H1 (cell line): ENCODE data around the gene TMED4.

Source experiments
- ATF2 ChIP-seq: IDR thresholded peaks from 2 replicates; pipeline ENCODE4 v1.6.1; 2012; ENCODE audit warnings: low read length, inconsistent platforms
- ATF3 ChIP-seq: IDR thresholded peaks from 2 replicates; pipeline ENCODE4 v1.6.1; 2011; ENCODE audit warnings: low read depth, mild to moderate bottlenecking, low read length; ENCODE audit not compliant: insufficient read depth
- CTCF ChIP-seq, 3 experiments: IDR thresholded peaks; 1 replicate in 2 of 3; 2 replicates in 1 of 3; pipeline versions ENCODE4 v1.5.1 to v1.6.1; 2011; ENCODE audit warnings: low read length in 3 of 3, mild to moderate bottlenecking in 3 of 3, inconsistent platforms in 2 of 3, low read depth in 1 of 3, moderate library complexity in 1 of 3; ENCODE audit not compliant: insufficient read depth in 1 of 3; ENCODE audit errors: control extremely low read depth in 1 of 3
- POLR2A ChIP-seq, 2 experiments: IDR thresholded peaks; 1 replicate in 1 of 2; 2 replicates in 1 of 2; pipeline ENCODE4 v1.6.1; 2011; ENCODE audit warnings: low read depth in 2 of 2, low read length in 2 of 2, mild to moderate bottlenecking in 2 of 2; ENCODE audit errors: control extremely low read depth in 1 of 2
- SIN3A ChIP-seq, 2 experiments: IDR thresholded peaks in 1 of 2; conservative IDR thresholded peaks in 1 of 2; 2 replicates each; pipeline ENCODE4 v1.6.1; 2011 to 2012; ENCODE audit warnings: low read length in 2 of 2, improper control_type of control experiment in 1 of 2, low read depth in 1 of 2, mild to moderate bottlenecking in 1 of 2
- SP2 ChIP-seq: IDR thresholded peaks from 2 replicates; pipeline ENCODE4 v1.6.1; 2012; ENCODE audit warnings: mild to moderate bottlenecking, low read length, inconsistent platforms
- TBP ChIP-seq: IDR thresholded peaks from 2 replicates; pipeline ENCODE4 v1.6.1; 2011; ENCODE audit warnings: low read depth, low read length, improper control_type of control experiment

GRCh38 chr7:44568771-44569560 lies 13.1 kb downstream of the TMED4 start:
- TF ChIP-seq CTCF (IDR thresholded peaks at IDR 0.05; ENCODE audit: control extremely low read depth in 1 of 3, insufficient read depth in 1 of 3, low read depth in 1 of 3, low read length in 3 of 3) = no peak
- TF ChIP-seq SP2 = no peak
- TF ChIP-seq TBP = no peak
- no peak for TF ChIP-seq SIN3A (conservative IDR thresholded peaks at IDR 0.05 in 1 of 2, IDR thresholded peaks at IDR 0.05 in 1 of 2; ENCODE audit: low read depth in 1 of 2, low read length in 2 of 2)
- no peak for TF ChIP-seq ATF3
- no peak for TF ChIP-seq POLR2A (IDR thresholded peaks at IDR 0.05; ENCODE audit: control extremely low read depth in 1 of 2, low read depth in 2 of 2, low read length in 2 of 2)
- no peak for TF ChIP-seq ATF2
